H1 (cell line): ENCODE data around the gene DHCR7.

Source experiments
- CTCF ChIP-seq, 3 experiments: IDR thresholded peaks; 1 replicate in 2 of 3; 2 replicates in 1 of 3; pipeline versions ENCODE4 v1.5.1 to v1.6.1; 2011; ENCODE audit warnings: low read length in 3 of 3, mild to moderate bottlenecking in 3 of 3, inconsistent platforms in 2 of 3, low read depth in 1 of 3, moderate library complexity in 1 of 3; ENCODE audit not compliant: insufficient read depth in 1 of 3; ENCODE audit errors: control extremely low read depth in 1 of 3
- EZH2 ChIP-seq: fragments of 200-600 bp; sonication (generic); IDR thresholded peaks from 2 replicates; pipeline ENCODE4 v1.7.1; 2012; ENCODE audit warnings: low read depth, mild to moderate bottlenecking, moderate library complexity, low read length, inconsistent platforms; ENCODE audit not compliant: severe bottlenecking
- MAX ChIP-seq: IDR thresholded peaks from 2 replicates; pipeline ENCODE4 v1.6.1; 2012; ENCODE audit warnings: inconsistent platforms
- POLR2A ChIP-seq, 2 experiments: IDR thresholded peaks; 1 replicate in 1 of 2; 2 replicates in 1 of 2; pipeline ENCODE4 v1.6.1; 2011; ENCODE audit warnings: low read depth in 2 of 2, low read length in 2 of 2, mild to moderate bottlenecking in 2 of 2; ENCODE audit errors: control extremely low read depth in 1 of 2
- POLR2AphosphoS5 ChIP-seq: IDR thresholded peaks from 2 replicates; pipeline ENCODE4 v1.6.1; 2011; ENCODE audit warnings: low read depth, low read length
- RNF2 ChIP-seq: fragments of 200-900, 300-1000 bp; sonication (generic); IDR thresholded peaks from 2 replicates; pipeline ENCODE4 v1.7.1; 2016; ENCODE audit warnings: borderline replicate concordance, low read depth, mild to moderate bottlenecking, antibody characterized with exemption, low read length; ENCODE audit not compliant: poor library complexity, severe bottlenecking; ENCODE audit errors: missing control alignments
- SP1 ChIP-seq: IDR thresholded peaks from 2 replicates; pipeline ENCODE4 v1.6.1; 2011; ENCODE audit warnings: low read depth, low read length
- TAF1 ChIP-seq: IDR thresholded peaks from 2 replicates; pipeline ENCODE4 v1.6.1; 2011; ENCODE audit warnings: mild to moderate bottlenecking, low read depth, low read length

- no peak for TF ChIP-seq POLR2A (IDR thresholded peaks at IDR 0.05; ENCODE audit: control extremely low read depth in 1 of 2, low read depth in 2 of 2, low read length in 2 of 2)
- TF ChIP-seq MAX = peak; percentile 16; the same call in 1 of the 2 replicates
- no peak for TF ChIP-seq RNF2
- TF ChIP-seq TAF1 = no peak
- TF ChIP-seq CTCF (IDR thresholded peaks at IDR 0.05; ENCODE audit: control extremely low read depth in 1 of 3, insufficient read depth in 1 of 3, low read depth in 1 of 3, low read length in 3 of 3) = no peak
- no peak for TF ChIP-seq EZH2
- no peak for TF ChIP-seq POLR2AphosphoS5
- TF ChIP-seq SP1 = no peak
These were observed 4.2 kb upstream of the DHCR7 start for GRCh38 chr11:71452199-71453036.
